GM12801 (cell line): ENCODE measurements around the gene RGS3.

Experiments used
- TF ChIP-seq, protein P1 (sequence below): IDR thresholded peaks from one replicate; pipeline ENCODE4 v1.5.1; 2011; ENCODE audit warnings: control low read depth; ENCODE audit not compliant: insufficient read length; ENCODE audit errors: extremely low read depth

Gene RGS3

DNA sequence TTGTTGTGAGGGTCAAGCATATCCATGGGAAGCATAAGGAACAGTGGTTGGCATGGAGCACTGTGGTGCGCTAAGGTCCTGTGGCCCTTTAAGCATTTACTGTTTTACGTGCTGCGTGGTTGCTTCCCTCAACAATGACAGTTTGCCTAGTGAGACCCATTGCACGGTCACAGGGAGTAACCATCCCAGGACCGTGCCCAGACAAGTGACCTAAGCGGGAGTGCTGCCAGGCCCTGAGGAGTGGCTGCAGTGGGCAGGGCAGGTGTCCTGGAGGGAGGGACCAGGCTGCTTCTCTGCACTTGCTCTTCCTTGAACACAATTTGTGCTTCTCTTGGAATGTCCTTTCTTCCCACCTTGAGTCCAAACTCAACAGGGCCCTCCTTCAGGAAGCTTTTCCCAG lies 64.6 kb downstream of the RGS3 start:
- TF ChIP-seq, protein P1, sequence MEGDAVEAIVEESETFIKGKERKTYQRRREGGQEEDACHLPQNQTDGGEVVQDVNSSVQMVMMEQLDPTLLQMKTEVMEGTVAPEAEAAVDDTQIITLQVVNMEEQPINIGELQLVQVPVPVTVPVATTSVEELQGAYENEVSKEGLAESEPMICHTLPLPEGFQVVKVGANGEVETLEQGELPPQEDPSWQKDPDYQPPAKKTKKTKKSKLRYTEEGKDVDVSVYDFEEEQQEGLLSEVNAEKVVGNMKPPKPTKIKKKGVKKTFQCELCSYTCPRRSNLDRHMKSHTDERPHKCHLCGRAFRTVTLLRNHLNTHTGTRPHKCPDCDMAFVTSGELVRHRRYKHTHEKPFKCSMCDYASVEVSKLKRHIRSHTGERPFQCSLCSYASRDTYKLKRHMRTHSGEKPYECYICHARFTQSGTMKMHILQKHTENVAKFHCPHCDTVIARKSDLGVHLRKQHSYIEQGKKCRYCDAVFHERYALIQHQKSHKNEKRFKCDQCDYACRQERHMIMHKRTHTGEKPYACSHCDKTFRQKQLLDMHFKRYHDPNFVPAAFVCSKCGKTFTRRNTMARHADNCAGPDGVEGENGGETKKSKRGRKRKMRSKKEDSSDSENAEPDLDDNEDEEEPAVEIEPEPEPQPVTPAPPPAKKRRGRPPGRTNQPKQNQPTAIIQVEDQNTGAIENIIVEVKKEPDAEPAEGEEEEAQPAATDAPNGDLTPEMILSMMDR: no peak

DNA sequence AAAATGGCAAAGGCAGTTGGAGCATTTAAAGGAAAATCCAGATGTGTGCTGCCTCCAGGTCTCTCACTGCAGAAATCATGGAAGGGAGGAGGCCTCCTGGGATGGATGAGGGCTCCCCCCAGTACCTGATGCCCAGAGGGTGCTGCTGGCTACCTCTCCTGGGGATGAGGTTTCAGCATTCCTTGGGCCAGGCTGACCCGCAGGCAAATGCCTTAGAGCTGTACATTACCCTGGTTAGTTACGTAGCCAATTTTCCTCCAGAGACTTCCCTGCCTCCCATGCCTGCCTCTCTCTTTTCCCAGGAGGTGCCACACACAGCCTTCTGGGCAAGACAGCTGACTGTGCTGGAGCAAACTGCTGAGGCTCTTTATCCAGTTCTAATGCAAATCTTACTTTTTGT lies 65.3 kb downstream of the RGS3 start:
- TF ChIP-seq, protein P1: no peak

DNA sequence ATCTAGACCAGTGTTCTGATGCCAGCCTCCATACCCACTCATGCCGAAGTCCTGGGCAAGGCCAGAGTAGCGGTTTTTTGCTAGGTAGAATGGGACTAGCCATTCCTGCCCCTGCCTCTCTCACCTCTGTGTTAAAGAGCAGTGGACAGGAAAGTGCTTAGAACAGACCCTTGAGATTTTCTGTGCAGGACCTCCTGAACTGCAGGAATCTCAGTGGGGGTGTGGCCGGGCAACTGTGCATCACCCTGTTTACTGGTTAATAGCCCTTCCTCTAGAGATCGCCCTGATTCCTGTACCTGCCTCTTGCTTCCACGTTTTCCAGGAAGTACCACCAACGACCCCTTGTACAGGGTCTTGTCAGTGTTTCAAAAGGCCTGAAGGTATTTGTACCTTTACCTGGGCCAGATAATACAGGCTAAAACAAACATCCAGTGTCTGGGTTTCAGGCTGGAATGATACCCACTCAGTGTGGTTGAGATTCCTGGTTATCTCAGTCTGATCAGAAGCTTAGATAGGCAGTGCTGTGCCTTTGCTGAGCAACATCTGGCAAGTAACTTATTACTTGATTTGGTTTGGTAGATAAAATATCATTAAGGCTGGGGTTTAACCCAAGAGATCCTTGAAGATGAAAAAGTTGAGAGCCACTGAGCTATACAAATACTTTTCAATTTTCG lies 65.9 kb downstream of the RGS3 start:
- TF ChIP-seq, protein P1: no peak

DNA sequence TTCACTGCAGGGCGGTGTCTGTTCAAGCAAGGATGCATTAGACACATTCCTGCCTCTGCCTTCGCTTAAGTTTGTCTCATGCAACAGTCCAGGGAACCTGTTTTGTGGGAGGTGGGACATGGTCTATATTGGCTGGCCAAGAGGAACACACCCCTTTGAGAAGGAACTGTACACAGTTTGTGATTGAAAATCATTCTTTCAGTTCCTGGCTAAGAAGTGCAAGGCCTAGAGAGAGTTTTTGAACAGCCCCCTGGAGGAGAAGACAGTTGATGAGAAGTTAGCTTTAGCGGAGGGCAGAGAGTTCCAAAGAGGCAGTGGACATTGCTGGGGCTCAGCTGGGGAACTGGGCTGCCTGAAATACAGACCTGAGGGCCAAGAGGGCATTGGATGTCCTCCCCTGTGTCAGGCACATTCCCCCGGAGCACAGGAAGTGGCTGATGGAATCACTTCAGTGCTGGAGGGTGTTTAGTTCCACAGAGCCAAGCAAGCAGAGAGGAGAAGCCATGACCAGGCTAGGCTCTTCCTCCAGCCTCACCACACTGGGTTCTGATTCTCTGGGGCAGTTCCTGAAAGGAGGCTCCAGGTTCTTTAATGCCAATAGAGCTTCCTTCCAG lies 66.6 kb downstream of the RGS3 start:
- TF ChIP-seq, protein P1: no peak

DNA sequence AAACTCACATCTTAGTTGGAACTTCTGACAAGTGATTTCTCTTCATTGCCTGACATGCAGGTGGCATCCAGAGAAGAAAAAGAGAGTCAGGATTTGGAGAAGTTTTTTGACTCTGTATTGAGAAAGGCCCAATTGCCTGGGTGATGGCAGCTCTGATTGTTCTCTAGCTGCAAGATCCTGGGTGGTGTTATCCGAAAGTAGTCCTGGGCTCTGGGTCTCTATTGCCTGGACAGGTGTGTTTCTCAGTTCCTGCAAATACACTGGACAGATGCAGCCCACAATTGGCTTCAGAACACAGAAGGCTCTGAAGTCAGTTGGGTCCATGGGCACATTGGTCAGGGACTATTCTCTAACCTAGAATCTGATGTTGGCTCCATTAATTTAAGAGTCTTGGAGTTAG lies 67.4 kb downstream of the RGS3 start:
- TF ChIP-seq, protein P1: no peak

DNA sequence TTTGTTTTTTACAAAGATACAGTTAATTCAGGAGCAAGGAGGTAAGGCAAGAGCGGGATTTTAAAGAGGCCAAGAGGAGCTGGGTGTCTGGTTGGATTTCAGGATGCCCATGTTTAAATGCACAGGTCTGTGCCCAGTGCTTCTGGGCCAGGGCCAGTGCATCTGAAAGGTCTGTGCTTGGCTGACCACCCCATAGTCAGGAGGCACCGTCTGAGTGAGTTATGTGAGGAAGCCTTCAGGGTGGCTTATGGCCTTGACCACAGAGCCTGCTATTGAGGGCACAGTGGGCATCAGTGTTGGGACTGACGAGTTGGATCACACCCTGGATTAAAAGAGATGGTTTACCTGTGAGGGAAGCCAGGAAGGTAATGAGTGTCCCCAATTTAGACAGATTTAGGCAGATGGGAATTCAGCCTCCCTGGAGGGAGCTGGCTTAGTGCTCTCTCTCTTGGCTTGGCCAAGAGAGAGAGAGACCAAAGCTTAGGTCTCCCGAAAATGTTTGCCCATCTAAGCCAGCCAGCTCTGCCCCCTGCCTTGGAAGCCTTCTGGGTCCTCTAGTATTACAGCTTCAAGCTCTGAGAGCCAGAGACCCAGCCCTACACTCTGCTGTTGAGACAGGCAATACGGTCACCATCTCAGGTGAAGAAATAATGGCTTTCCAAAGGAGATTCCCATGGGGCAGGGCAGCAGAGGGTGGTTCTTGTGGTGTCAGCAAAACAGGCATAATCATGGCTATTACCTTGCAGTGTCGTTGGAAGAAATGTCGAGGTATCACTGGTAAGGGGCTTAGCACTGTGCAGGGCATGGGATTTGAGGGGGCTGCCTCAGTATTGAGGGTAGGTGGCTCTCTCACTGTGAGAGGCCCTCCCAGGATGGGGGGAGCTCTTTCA lies 68.6 kb downstream of the RGS3 start:
- TF ChIP-seq, protein P1: no peak

- TF ChIP-seq, protein P1: no peak
Observed at GRCh38 chr9:113532809-113533190, 69.3 kb downstream of the RGS3 start.
